ENCODE results near the gene FXR2.

Gene FXR2

DNA sequence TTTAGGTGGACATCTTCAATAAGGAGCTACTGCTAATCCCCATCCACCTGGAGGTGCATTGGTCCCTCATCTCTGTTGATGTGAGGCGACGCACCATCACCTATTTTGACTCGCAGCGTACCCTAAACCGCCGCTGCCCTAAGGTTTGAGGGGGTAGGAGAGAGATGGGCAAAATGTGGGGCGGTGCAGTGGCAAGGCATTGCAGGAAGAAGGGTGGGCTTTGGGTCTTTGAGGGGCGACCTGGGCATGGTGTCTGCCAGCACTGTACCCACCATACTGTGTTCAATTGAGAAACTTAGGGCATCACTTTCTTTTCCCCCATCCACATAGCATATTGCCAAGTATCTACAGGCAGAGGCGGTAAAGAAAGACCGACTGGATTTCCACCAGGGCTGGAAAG lies 44.3 kb downstream of the FXR2 start:
- DNase-seq (ENCODE audit: low spot score), result no peak

DNA sequence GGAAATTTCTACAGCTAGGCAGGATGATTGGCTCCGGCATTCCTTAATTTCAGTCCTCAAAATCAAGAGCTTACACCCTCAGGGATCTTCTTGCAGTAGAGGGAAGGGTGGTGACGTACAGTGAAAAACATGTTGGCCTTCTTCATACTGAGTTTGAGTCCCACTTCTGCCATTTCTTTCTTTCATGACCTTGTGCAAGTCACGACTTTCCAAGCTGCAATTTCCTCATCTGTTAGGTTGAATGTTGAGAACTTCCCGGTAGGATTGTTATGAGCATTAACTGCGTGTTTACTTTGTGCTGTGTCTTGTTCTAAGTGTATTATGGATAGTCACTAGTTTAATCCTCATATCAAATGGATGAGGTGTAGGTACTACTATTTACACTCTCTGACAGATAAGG lies 45.1 kb downstream of the FXR2 start:
- no peak for DNase-seq (ENCODE audit: low spot score)

DNA sequence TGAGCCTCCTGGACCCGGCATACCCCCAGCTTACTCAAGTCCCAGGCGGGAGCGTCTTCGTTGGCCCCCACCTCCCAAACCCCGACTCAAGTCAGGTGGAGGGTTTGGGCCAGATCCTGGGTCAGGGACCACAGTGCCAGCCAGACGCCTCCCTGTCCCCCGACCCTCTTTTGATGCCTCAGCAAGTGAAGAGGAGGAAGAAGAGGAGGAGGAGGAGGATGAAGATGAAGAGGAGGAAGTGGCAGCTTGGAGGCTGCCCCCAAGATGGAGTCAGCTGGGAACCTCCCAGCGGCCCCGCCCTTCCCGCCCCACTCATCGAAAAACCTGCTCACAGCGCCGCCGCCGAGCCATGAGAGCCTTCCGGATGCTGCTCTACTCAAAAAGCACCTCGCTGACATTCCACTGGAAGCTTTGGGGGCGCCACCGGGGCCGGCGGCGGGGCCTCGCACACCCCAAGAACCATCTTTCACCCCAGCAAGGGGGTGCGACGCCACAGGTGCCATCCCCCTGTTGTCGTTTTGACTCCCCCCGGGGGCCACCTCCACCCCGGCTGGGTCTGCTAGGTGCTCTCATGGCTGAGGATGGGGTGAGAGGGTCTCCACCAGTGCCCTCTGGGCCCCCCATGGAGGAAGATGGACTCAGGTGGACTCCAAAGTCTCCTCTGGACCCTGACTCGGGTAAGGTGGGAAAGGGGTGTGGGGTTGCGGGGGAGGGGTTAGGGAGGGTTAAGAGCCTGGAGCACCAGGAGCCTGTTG lies 51.4 kb downstream of the FXR2 start:
- DNase-seq (ENCODE audit: low spot score), result no peak

DNA sequence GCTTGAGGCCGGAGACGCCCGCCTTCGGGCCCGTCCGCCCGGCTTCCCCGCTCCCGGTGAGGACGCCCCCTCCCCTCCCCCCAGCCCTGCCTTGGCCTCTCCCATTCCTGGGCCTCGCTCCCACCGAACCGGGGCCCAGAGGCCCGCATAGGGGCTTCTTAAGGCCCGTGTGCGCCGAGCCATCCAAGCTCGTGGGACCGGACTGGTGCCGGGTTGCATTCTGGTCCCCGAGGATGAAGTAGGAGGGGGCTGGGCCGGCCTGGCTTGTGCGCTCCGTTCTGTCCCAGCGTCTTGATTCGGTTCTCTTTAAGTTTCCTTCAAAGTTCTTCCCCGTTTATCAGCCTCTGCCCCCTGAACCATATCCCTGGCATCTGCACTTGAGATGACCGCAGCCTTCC lies 52.5 kb downstream of the FXR2 start:
- DNase-seq (ENCODE audit: low spot score), result no peak

DNA sequence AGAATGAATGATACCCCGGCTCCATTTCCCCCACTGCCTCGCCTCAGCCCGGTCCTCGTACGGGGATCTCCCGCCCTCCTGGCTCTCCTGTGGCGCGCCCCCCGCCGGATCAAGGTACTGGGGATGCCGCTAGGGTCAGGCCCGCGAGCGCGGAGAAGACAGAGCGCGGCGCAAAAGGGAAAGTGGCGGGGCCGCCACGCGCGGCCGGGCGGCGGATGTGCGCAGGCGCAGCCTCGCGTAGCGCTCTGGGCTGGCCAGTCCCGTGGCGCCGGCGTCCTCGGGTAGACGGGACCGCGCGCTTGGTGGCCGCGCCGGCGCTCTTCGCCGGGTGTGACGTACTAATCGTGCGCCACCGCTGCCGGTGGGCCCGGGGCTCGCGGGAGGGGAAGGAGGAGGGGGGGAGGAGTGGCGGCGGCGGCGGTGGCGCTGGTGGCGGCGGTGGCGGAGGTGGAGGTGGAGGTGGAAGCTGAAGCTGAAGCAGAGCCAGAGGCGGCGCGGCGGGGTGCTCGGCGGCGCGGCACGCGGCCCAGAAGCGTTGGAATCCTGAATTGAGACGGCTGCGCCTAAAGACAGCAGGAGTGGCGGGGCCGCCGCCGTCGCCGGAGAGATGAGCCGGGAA lies 53.0 kb downstream of the FXR2 start, which contains the start of gene SENP3:
TSS of gene SENP3 (plus strand) at position 331 of the 619 bp plus-strand sequence. CDS start 1,158 bp downstream, outside the sequence.
- peak; percentile 90 for DNase-seq (ENCODE audit: low spot score)

DNA sequence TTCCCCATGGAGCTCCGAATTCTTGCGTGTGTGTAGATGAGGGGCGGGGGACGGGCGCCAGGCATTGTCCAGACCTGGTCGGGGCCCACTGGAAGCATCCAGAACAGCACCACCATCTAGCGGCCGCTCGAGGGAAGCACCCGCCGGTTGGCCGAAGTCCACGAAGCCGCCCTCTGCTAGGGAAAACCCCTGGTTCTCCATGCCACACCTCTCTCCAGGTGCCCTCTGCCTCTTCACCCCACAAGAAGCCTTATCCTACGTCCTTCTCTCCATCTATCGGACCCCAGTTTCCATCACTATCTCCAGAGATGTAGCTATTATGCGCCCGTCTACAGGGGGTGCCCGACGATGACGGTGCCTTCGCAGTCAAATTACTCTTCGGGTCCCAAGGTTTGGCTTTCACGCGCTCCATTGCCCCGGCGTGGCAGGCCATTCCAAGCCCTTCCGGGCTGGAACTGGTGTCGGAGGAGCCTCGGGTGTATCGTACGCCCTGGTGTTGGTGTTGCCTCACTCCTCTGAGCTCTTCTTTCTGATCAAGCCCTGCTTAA lies 53.6 kb downstream of the FXR2 start:
- DNase-seq (ENCODE audit: low spot score), result peak; percentile 90

DNA sequence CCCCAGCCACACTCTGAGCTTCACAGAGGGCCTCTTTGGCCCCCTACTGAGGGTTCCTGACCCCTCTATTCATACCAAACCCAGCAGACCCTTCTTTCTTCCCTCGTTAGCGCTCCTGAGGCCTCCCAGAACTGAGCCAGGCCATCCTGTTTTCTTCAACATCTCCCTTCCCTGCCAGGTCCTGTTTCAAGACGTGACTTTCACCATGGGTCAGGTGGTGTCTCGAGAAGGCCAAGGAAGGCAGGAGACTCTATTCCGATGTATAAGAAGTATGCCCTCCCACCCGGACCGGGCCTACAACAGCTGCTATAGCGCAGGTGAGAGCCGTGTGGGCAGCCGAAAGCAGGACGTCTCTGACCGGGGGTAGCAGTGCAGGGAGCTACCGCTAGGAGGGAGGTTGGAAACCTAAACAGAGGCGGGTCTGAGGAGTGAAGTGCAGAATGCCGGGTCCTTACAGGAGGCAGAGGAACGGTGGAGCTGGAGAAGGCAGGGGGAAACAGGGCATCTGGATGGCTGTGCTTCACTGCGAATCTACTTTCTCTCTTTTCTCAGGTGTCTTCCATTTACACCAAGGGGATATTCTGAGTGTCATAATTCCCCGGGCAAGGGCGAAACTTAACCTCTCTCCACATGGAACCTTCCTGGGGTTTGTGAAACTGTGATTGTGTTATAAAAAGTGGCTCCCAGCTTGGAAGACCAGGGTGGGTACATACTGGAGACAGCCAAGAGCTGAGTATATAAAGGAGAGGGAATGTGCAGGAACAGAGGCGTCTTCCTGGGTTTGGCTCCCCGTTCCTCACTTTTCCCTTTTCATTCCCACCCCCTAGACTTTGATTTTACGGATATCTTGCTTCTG lies 54.3 kb downstream of the FXR2 start:
- peak; percentile 80 for DNase-seq (ENCODE audit: low spot score)

DNA sequence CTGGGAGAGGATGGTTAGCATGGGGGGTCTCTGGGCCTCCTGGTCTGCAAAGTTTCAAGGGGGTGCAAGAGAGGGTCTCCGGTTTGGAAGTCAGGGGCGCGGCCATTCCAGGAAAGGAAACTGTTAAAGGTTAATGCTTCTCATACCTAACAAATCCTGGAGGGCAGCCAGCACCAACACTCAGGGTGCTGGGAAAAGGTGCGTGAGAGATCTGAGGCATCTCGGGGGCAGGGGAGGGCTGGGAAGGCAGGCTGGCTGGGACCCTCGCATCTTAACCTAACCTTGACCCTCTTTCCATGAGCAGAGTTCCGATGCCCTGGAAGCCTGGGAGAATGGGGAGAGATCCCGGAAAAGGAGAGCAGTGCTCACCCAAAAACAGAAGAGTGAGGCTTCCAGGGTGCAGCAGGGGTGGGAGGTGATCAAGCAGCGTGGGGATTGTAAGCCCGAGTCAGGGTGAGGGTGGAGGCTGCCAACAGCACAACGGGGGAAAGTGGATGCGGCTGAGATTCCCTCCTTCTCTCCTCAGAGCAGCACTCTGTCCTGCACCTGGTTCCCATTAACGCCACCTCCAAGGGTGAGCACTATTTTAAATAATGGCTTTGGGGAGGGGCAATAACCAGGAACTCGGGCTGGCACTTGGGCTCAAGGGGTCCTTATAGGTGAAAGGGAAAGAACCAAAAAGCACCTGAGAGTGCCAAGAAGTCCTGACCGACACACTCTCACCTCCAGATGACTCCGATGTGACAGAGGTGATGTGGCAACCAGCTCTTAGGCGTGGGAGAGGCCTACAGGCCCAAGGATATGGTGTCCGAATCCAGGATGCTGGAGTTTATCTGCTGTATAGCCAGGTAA lies 55.2 kb downstream of the FXR2 start:
- peak; percentile 47 for DNase-seq (ENCODE audit: low spot score)

DNA sequence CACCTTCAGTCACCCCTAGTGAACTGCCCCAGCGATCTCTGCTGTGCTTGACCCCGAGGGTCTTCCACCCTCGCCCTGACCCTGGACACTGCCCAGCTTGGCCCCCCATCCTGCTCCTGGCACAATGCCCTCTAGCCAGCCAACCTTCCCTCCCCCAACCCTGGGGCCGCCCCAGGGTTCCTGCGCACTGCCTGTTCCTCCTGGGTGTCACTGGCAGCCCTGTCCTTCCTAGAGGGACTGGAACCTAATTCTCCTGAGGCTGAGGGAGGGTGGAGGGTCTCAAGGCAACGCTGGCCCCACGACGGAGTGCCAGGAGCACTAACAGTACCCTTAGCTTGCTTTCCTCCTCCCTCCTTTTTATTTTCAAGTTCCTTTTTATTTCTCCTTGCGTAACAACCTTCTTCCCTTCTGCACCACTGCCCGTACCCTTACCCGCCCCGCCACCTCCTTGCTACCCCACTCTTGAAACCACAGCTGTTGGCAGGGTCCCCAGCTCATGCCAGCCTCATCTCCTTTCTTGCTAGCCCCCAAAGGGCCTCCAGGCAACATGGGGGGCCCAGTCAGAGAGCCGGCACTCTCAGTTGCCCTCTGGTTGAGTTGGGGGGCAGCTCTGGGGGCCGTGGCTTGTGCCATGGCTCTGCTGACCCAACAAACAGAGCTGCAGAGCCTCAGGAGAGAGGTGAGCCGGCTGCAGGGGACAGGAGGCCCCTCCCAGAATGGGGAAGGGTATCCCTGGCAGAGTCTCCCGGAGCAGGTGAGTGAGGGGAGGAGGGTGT lies 56.0 kb downstream of the FXR2 start, which contains the start of gene TNFSF13:
TSS of gene TNFSF13 (plus strand) at position 207 of the 776 bp plus-strand sequence. CDS start at position 497, 290 bp downstream.
- DNase-seq (ENCODE audit: low spot score), result peak; percentile 41

DNA sequence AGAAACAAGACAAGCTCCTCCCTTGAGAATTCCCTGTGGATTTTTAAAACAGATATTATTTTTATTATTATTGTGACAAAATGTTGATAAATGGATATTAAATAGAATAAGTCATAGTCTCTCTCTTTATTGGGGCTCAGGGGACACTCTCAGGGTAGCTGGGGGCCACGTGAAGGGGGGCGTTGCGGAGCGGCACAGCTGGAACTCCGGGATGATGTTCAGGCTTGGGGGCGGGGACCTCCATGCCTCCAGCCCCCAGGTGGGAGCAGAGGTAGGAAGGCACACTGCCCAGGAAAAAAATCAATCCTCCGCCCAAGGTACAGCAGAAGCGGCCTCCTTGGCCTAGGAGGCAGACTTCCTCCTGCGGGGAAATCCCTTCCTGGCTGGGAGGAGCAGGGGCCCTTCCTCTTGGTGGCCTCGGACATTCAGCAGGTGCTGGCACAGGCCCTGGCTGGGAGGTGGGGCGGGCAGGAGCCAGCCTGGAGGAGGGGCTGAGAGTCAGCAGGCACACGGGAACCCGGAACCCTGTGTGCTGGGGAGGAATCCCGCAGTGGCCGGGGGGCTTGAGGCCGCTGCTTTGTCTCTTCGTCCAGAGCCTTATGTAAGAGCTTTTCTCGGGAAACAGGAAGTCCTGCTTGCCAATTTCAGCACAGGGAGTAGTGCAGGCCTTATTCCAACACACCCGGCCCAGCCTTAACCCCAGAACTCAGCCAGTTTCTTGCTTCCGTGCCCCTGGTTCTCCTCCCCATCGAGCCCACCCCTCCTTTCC lies 56.7 kb downstream of the FXR2 start:
- peak; percentile 94 for DNase-seq (ENCODE audit: low spot score)

DNA sequence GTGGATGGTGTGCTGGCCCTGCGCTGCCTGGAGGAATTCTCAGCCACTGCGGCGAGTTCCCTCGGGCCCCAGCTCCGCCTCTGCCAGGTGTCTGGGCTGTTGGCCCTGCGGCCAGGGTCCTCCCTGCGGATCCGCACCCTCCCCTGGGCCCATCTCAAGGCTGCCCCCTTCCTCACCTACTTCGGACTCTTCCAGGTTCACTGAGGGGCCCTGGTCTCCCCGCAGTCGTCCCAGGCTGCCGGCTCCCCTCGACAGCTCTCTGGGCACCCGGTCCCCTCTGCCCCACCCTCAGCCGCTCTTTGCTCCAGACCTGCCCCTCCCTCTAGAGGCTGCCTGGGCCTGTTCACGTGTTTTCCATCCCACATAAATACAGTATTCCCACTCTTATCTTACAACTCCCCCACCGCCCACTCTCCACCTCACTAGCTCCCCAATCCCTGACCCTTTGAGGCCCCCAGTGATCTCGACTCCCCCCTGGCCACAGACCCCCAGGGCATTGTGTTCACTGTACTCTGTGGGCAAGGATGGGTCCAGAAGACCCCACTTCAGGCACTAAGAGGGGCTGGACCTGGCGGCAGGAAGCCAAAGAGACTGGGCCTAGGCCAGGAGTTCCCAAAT lies 57.4 kb downstream of the FXR2 start:
- DNase-seq (ENCODE audit: low spot score), result no peak

DNA sequence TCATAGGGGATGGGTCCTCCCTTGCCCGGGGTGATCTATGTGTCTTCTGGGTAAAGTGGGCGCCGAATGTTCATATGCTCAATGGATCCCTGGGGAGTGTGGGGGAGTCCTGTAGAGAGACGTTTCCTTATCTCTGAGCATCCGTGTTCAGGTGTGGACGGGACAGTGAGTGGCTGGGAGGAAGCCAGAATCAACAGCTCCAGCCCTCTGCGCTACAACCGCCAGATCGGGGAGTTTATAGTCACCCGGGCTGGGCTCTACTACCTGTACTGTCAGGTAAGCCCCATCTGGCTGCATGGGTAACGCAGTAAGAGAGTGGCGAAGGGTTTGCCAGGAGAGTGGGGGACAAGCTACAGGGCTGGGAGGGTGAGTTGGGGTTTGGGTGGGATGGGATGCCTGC lies 58.1 kb downstream of the FXR2 start:
- DNase-seq (ENCODE audit: low spot score), result no peak

DNA sequence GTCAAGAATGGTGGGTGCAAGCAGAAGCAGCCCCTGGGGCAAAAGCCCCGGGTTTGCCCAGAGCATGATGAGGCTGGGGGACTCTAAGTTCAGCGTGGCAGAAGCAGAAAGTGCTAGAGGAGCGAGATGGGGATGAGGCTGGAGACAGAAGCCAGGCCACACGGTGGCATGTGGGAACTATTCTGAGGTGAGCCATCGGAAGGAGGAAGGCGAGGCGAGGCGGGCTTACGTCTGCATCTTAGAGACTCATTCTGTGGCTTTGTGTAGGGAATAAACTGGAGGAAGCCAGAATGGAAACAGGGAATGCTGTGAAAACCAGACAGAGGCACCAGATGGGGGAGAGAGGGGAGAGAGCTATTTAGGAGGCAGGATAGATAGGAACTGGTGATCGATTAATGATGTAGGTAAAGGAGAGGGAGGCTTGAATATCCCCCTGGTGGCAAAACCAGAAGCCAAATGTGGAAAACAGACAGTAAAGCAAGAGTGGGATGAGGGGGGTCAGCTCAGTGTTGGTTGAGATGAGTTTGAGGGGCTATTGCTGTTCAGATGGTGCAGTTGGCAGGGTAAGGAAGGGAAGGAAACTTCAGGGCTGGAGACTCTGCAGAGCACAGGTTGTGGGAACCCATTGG lies 59.3 kb downstream of the FXR2 start:
- no peak for DNase-seq (ENCODE audit: low spot score)

DNA sequence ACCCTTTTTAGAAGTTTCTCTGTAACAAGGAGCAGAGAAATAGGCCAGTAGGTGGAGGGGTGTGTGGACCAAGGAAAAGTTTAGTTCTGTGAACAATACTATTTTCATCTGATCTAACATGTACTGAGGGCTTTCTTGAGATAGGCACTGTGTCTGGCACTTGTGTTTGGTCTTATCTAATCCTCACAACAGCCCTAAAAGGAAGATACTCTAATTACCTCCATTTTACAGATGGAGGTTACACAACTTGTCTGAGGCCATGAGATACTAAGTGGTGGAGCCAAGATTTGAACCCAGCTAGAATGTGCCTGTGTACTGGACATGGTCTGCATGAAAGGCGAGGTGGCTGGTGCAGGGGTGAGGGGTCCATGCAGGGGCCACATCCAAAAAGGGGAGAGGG lies 61.3 kb downstream of the FXR2 start:
- no peak for DNase-seq (ENCODE audit: low spot score)

DNA sequence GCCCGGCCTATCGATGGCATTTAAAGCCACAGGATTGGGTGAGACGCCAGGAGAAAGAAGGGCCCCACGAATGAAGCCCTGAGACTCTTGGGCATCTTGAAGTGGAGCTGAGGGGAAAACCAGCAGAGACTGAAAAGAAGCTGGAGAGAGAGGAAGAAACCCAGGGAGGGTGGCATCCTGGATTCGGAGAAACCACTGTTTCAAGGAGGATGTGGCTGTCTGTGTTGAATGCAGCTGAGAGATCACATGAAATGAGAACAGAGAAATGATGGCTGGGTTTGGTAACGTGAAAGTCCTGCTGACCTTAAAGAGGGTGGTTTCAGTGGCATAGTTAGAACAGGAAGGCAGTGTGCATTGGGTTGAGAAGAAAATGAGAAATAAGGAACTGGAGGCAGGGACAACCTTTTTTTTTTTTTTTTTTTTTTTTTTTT lies 62.1 kb downstream of the FXR2 start:
- no peak for DNase-seq (ENCODE audit: low spot score)

DNA sequence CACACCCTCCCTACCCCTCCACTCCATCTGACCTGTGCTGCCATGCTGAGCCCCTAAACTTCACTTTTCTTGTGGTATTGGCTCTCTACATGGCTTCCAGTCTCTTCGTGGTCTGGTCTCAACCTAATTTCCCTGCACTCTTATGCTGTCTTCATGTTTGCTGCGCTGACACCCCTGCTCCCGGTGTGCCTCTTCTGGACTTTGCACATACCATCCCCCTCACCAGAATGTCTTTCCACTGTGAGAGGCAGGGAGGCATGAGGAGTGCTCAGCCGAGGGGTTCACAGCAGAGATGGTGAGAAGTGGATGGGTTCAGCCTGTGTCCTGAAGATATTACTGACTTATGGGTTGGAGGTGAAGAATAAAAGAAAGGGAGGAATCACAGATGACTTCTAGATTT lies 63.3 kb downstream of the FXR2 start:
- no peak for DNase-seq (ENCODE audit: low spot score)

DNA sequence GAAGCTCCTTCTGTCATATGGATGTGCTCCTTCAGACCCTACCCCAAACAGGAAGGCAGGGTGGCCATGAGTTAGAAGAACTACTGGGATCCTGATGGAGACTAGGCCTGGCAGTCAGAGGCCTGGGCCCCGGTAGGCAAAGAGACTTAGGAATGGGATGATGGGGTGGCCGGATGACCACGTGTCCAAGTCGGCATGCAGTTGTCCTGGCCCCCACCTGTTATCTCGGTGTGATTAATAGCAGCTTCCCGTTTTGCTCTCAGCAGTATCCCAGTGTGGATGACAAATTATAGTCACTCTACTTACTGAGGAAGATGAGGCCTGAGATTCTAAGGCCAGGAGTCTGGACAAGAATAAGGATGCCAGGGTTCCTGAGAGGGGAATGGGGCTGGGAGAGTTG lies 64.4 kb downstream of the FXR2 start:
- no peak for DNase-seq (ENCODE audit: low spot score)

DNA sequence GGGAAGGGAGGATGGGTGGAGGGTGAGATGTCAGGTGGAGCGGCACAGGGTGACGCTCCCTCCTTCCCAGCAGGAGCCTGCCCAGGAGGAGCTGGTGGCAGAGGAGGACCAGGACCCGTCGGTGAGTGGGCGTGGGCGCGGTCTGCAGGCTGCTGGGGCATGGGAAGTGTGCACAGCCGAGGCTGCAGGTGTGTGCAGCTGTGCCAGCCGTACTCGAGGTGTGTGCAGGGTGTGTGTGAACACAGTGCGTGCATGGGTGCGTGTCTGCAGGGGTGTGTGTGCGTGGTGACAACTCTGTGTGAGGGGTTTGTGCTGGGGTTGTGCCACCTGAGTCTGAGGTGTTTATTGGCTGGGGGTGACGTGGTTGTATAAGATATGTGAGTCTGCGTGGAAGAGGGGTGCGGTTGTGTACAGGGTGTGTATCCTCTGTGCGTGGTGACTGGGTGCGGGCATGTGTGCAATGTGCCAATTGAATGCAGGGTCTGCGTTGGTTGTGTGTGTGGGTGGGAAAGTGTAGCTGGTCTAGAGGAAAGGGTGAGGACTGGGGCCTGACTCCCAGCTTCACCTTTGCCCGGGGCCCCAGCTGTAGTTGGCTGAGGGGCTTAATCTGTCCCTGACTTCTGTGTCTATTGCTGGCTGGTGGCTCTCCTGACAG lies 65.2 kb downstream of the FXR2 start:
- DNase-seq (ENCODE audit: low spot score), result peak; percentile 36
